ENCODE data around the gene KCTD10. TPM values are rescaled to one million over a fixed set of nuclear protein-coding genes. Genes with fewer than 3 reads are reported as not detected.

Gene KCTD10
- total RNA-seq, 1 experiment from 2014 or later = 54.5 TPM

- Histone ChIP-seq H3K27ac (ENCODE audit: low read depth, low read length, poor library complexity, severe bottlenecking) (peak overlapping the region; percentile 98), H3K9me3 (ENCODE audit: low read depth, low read length, poor library complexity, severe bottlenecking) (no peaks in the 10 kb centered on the region), H3K27me3 (replicated peaks; ENCODE audit: insufficient read depth, low read depth, low read length, poor library complexity) (no peaks in the 10 kb centered on the region), H3K4me3 (ENCODE audit: low read depth, low read length, poor library complexity, severe bottlenecking) (no peak overlapping the region), H3K4me1 (ENCODE audit: insufficient read depth, low read length, poor library complexity, severe bottlenecking) (peaks cover 40% of the 10 kb centered on the region), H3K36me3 (ENCODE audit: insufficient read depth, low read length, poor library complexity, severe bottlenecking) (peaks cover 10% of the 10 kb centered on the region)
- DNase-seq (ENCODE audit: low spot score) = peak; percentile 32
- POLR2A ChIA-PET (ENCODE audit: low non-redundant PET) = interaction anchor here (0.5 kb wide), 1 partner anchor 16 kb away, joined by 4 read pairs; no protein-coding TSS in a partner anchor
- TF ChIP-seq EZH2 (IDR thresholded peaks at IDR 0.05; ENCODE audit: borderline replicate concordance, low read depth, low read length, poor library complexity, severe bottlenecking) = no peak
- TF ChIP-seq CTCF (conservative IDR thresholded peaks at IDR 0.05; ENCODE audit: low read depth, low read length) = no peak
- intact Hi-C loops (cut with micrococcal nuclease; ENCODE audit: unreplicated experiment) = loop anchor here (5.0 kb wide), 1 partner anchor 605 kb away; the partner anchor contains the start of gene SSH1
- BruUV-seq (replicated peaks) = no TSS peak
- CTCF ChIA-PET = interaction anchor here (1.5 kb wide), 1 partner anchor 29 kb away, joined by 5 read pairs; no protein-coding TSS in a partner anchor
Observed at GRCh38 chr12:109461846-109462756, 15.0 kb downstream of the KCTD10 start.

GRCh38 chr12:109461049-109461845 is 15.9 kb downstream of the KCTD10 start:
- DNase-seq (ENCODE audit: low spot score) = no peak
- no TSS peak for BruUV-seq (replicated peaks)
- POLR2A ChIA-PET (ENCODE audit: low non-redundant PET) = interaction anchor here (0.5 kb wide), 2 partner anchors 15 to 1402 kb away, joined by 3 to 4 read pairs; no protein-coding TSS in a partner anchor
- Histone ChIP-seq H3K36me3 (ENCODE audit: insufficient read depth, low read length, poor library complexity, severe bottlenecking) (peaks cover 18% of the 10 kb centered on the region), H3K27me3 (replicated peaks; ENCODE audit: insufficient read depth, low read depth, low read length, poor library complexity) (no peaks in the 10 kb centered on the region), H3K27ac (ENCODE audit: low read depth, low read length, poor library complexity, severe bottlenecking) (peak overlapping the region; percentile 98), H3K4me3 (ENCODE audit: low read depth, low read length, poor library complexity, severe bottlenecking) (no peak overlapping the region), H3K9me3 (ENCODE audit: low read depth, low read length, poor library complexity, severe bottlenecking) (no peaks in the 10 kb centered on the region), H3K4me1 (ENCODE audit: insufficient read depth, low read length, poor library complexity, severe bottlenecking) (peaks cover 40% of the 10 kb centered on the region)
- no peak for TF ChIP-seq EZH2 (IDR thresholded peaks at IDR 0.05; ENCODE audit: borderline replicate concordance, low read depth, low read length, poor library complexity, severe bottlenecking)
- TF ChIP-seq CTCF (conservative IDR thresholded peaks at IDR 0.05; ENCODE audit: low read depth, low read length) = no peak
- CTCF ChIA-PET = interaction anchor here (0.5 kb wide), 1 partner anchor 34 kb away, joined by 4 read pairs; no protein-coding TSS in a partner anchor
- intact Hi-C loops (cut with micrococcal nuclease; ENCODE audit: unreplicated experiment) = loop anchor here (5.0 kb wide), 1 partner anchor 604 kb away; the partner anchor contains the start of gene SSH1

GRCh38 chr12:109460538-109460937 is 16.6 kb downstream of the KCTD10 start:
- peak overlapping the region; percentile 98 for H3K27ac ChIP-seq (ENCODE audit: low read depth, low read length, poor library complexity, severe bottlenecking)
- CTCF ChIA-PET = interaction anchor here (0.5 kb wide), 1 partner anchor 33 kb away, joined by 4 read pairs; no protein-coding TSS in a partner anchor
- no peaks in the 10 kb centered on the region for H3K27me3 ChIP-seq (replicated peaks; ENCODE audit: insufficient read depth, low read depth, low read length, poor library complexity)
- BruUV-seq (replicated peaks) = no TSS peak
- intact Hi-C loops (cut with micrococcal nuclease; ENCODE audit: unreplicated experiment) = loop anchor here (5.0 kb wide), 1 partner anchor 603 kb away; the partner anchor contains the start of gene SSH1
- POLR2A ChIA-PET (ENCODE audit: low non-redundant PET) = interaction anchor here (0.5 kb wide), 1 partner anchor 1402 kb away, joined by 3 read pairs; no protein-coding TSS in a partner anchor
- no peak for DNase-seq (ENCODE audit: low spot score)
- peaks cover 40% of the 10 kb centered on the region for H3K4me1 ChIP-seq (ENCODE audit: insufficient read depth, low read length, poor library complexity, severe bottlenecking)
- TF ChIP-seq EZH2 (IDR thresholded peaks at IDR 0.05; ENCODE audit: borderline replicate concordance, low read depth, low read length, poor library complexity, severe bottlenecking) (no peak), CTCF (conservative IDR thresholded peaks at IDR 0.05; ENCODE audit: low read depth, low read length) (no peak)
- H3K36me3 ChIP-seq (ENCODE audit: insufficient read depth, low read length, poor library complexity, severe bottlenecking) = peaks cover 26% of the 10 kb centered on the region
- H3K9me3 ChIP-seq (ENCODE audit: low read depth, low read length, poor library complexity, severe bottlenecking) = no peaks in the 10 kb centered on the region
- H3K4me3 ChIP-seq (ENCODE audit: low read depth, low read length, poor library complexity, severe bottlenecking) = no peak overlapping the region

Data from A673 (cell line).